GM21515 (cell line): ENCODE results near the gene SORD.
"Not testable (repeated sequence)": the region's sequence is repeated elsewhere in the genome, so short reads cannot be mapped to it uniquely, and the experiment has no call there.

Source experiments
- ATAC-seq: cut with Tn5 transposase; IDR thresholded peaks from one replicate; pipeline ENCODE4 v1.9.1; 2021; ENCODE audit not compliant: unreplicated experiment

SORD gene

DNA sequence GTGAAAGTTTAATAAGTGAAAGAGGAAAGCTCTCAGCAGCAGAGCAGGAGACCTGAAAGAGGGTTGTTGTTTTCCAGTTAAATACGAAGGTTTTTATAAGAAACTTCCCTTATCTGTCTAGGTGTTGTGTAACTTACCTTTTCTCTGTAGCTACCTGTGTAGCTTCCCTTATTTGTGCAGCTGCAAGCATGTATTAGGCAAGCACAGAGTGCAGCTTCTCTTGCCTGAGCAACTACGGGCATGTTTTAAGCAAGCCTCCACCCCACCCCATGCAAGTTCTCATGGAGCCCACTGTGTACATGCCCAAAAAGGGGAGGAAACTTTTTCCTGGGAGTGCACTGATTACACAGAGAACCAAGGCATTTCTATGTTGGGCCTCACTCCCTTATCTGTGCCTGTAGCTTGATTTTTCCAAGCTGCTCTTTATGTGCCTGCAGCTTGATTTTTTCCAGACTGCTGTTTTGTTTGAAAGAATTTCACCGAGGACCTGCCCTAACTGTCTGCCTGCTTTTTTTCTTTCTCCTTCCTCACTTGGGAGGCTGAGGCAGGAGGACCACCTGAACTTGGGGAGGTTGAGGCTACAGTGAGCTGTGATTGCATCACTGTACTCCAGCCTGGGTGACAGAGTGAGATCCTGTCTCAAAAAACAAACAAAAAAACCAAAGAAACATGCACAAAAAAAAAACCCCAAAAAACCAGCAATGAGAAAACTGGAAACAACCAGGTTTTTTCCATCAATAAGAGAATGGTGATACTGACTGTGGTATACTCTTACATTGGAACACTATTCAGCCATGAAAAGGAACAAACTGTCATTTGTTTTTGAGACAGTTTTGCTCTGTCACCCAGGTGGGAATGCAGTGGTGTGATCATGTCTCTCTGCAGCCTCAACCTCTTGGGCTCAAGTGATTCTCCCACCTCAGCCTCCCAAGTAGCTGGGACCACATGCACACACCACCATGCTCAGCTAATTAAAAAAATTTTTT is 36.0 kb downstream of the SORD start:
- not testable (repeated sequence) for ATAC-seq

GRCh38 chr15:45062301-45062700 is 39.3 kb downstream of the SORD start:
- not testable (repeated sequence) for ATAC-seq

DNA sequence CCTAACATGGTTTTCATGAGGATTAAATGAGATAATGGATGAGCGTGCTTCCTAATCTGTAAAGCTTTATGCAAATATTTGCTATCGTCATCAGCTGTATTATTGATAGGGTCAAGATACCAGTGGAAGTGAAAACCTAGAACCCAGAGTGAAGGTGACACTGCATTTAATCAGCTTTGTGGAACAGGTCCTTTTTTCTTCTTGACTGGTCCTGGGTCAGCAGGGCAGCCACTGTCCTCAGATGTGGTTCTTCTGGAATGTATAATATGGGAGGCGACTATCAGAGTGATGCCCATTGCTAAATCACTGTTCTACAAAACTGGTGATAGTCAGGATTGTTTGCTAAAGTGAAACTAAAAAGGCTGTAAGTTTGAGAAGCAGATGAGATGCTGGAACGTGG is 41.4 kb downstream of the SORD start:
- no peak for ATAC-seq

DNA sequence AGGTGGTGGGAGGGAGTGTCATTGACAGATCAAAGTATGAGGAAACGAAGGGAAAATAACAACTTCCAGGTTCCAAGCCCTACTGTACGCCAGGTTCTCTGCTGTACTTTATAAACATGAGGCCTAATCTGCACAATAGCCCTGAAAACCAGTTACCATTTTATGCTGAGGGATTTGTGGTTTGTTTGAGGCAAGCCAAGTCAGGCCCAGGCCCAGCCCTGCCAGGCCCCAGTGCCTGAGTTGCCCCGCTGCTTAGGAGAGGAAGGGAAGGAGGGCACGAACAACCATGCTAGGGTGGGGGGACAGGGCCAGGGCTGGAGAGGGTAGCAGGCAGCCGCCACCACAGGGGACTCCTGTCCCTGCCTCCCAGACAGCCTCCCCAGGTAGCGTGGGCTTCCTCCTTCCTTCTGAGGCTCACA is 47.0 kb downstream of the SORD start:
- not testable (repeated sequence) for ATAC-seq

GRCh38 chr15:45073602-45074001 is 50.6 kb downstream of the SORD start:
- not testable (repeated sequence) for ATAC-seq

- not testable (repeated sequence) for ATAC-seq
Observed at GRCh38 chr15:45075440-45076320, 52.7 kb downstream of the SORD start.

- ATAC-seq: not testable (repeated sequence)
Observed at GRCh38 chr15:45077391-45077790, 54.4 kb downstream of the SORD start.

DNA sequence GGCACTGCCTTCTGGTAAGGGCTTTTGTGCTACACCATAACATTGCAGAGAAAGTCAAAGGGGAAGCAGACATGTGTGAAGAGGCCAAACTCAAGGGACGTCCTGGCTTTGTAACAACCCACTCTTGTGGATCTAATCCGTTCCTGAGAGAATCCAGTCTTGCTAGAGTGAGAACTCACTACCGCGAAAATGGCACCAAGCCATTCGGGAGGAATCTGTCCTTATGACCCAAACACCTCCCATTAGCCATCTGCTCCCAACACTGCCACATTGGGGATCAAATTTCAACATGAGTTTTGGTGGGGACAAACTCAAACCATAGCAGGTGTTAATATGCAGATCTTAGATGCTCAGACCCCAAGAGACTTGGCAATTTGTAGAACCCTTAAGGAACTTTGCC is 56.2 kb downstream of the SORD start:
- not testable (repeated sequence) for ATAC-seq

- not testable (repeated sequence) for ATAC-seq
Observed at GRCh38 chr15:45079628-45080246, 56.7 kb downstream of the SORD start.

GRCh38 chr15:45080593-45080992 is 57.6 kb downstream of the SORD start:
- not testable (repeated sequence) for ATAC-seq

- ATAC-seq: not testable (repeated sequence)
Observed at GRCh38 chr15:45082412-45082811, 59.4 kb downstream of the SORD start.

- no peak for ATAC-seq
Observed at GRCh38 chr15:45083223-45083622, 60.2 kb downstream of the SORD start.

DNA sequence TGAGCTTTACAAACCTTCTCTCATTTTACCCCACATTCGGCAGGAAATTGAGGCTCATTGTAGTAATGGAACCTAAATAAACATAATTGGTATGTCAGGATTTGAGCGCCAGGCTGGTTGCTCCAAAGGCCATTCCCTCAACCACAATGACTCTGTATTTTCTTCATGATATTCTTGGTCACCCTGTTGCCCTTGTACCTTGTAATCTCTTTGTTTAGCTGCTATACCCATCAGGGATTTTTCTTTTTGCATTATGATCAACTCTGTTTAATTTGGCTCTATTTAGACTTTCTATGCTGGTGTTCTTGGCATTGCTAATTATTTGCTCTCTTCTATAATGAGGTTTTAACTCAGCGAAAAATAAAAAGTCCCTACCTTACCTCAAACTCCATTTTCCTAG is 61.2 kb downstream of the SORD start:
- no peak for ATAC-seq

DNA sequence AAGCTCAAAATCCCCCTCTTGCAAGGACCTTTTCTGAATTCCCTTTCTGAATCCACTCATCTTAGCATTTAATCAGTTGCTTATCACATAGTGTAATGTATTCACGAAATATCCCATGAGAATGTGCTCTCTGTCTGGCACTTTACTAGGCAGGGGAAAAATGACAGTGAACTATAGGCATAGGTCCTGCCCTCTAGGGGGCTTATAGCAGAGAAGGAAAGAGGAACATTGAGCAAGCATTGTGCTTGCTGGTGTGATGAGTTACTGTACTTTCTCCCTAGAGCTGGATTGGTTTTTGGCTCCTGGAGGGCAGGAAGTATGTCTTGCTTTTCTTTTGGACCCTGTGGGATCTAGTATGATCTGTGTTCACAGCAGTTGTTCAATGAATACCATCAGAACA is 64.5 kb downstream of the SORD start:
- no peak for ATAC-seq

DNA sequence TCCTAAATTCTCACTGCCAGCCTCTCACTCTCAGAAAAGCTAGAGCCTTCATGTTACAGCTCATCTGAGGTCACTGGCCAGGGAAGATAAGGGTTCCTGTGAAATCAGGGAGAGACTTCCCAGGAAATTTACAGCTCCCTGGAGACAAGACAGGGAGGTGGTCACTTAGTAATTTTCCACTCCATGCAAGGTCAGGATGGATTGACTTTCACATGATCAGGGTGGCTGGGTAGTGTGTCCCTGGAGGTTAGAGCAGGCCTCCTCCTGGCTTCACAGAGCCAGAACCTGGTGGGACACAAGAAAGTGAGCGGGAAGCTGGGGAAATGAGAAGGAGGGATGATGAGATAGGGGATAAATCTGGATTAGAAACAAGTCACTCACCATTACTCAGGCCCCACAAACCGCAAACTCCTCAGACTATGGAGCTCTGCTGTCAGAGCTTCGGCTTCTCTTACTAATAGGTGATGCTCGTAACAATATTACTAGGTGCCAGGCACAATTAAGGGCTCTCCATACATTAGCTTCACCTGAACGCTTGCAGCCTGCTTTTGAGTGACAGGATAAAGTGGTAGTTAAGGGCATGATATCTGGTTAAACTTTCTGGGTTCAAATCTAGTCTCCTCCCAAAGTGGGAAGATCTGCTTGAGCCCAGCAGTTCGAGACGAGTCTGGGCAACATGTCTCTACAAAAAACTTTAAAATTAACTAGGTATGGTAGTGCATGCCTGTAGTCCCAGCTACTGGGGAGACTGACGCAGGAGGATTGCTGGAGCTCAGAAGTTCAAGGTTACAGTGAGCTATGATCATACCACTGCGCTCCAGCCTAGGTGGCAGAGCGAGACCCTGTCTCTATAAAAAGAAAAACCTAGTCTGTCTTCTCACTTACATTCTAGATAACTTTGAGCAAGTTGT is 66.1 kb downstream of the SORD start:
- ATAC-seq: no peak

DNA sequence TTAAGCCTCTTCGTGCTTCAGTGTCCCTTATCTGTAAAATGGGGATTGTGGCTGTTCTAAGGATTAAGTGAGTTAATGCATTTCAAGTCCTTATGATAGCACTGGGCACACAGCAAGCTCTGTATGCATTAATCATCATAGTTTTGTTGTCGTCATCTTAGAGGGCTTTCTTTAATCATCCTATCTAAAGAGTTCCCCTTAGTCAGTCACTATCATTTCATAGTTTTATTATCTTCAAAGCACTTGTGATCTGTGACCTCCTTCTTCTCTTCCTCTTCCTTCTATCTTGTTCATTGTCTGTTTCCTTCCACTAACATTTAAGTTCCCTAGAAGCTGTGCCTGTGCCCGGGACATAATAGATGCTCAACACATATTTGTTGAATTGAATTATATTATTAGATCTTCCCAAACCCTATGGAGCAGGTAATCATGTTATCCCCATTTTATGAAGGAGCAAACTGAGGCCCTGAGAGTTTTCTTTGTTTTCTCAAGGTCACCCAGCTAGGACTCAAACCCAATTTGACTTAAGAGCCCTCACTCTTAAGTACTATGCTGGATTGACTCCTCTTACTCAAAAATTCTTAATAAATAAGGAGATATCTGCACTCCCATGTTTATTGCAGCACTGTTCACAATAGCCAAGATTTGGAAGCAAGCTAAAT is 66.8 kb downstream of the SORD start:
- ATAC-seq: no peak

- ATAC-seq: no peak
Observed at GRCh38 chr15:45091161-45091560, 68.2 kb downstream of the SORD start.

DNA sequence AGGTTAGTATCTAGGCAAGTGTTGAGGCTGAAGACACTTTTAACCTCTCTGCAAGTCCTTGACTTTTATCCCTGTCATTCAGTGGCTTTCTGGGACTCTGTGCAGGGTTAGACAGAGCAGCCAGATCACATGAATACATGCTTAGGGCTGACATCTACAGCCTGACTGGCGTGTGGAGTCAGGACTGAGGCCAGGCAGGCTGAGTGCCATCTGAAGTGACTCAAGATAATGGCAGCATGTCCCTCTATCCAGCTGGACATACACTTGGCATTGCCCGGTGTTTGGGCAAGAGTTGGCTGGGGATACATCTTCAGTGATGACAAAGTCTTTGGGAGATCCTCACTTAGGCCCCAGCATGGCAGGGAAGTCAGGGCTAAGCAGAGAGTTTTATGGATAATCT is 68.6 kb downstream of the SORD start:
- ATAC-seq: no peak

DNA sequence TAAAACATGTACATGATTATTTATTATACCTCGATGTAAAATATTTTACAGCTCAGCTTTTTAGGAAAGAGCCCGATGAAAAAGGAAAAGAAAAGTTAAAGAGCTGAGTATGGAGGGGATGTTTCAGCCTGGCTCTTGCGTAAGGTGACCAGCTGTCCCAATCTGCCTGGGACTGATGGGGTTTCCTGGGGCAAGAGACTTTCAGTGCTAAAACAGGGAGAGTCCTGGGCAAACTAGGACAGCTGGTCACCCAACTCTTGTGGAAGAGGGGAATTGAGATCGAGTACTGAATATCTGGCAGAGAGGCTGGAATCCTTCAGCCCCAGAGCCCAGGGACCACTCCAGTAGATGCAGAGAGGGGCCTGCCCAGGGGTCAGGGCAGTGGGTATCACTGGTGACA is 70.0 kb downstream of the SORD start:
- ATAC-seq: no peak
